H9 (cell line): Measurements from ENCODE around the gene ATP6V1C2. TPM values are rescaled to one million over a fixed set of nuclear protein-coding genes. Genes with fewer than 3 reads are reported as not detected.

Experiments used
- DNase-seq: peaks from one replicate; pipeline ENCODE4 v3.0.0-alpha.2; 2017
- H2AFZ ChIP-seq: one replicate; pipeline ENCODE4 v1.6.1; 2013; ENCODE audit warnings: mild to moderate bottlenecking, low read length, control low read depth, moderate library complexity
- H2AK5ac ChIP-seq: 2 replicates; pipeline ENCODE4 v1.6.1; 2013; ENCODE audit warnings: low read length, control low read depth, mixed read lengths; ENCODE audit not compliant: insufficient read length
- H2BK120ac ChIP-seq: one replicate; pipeline ENCODE4 v1.6.1; 2013; ENCODE audit warnings: low read depth, mild to moderate bottlenecking, low read length, control low read depth, inconsistent platforms; ENCODE audit not compliant: poor library complexity, severe bottlenecking
- H2BK12ac ChIP-seq: 2 replicates; pipeline ENCODE4 v1.6.1; 2013; ENCODE audit warnings: low read length, control low read depth, mixed read lengths, low read depth; ENCODE audit not compliant: insufficient read length
- H2BK15ac ChIP-seq: 2 replicates; pipeline ENCODE4 v1.6.1; 2013; ENCODE audit warnings: low read depth, low read length, control low read depth
- H2BK20ac ChIP-seq: one replicate; pipeline ENCODE4 v1.6.1; 2013; ENCODE audit warnings: low read depth, mild to moderate bottlenecking, low read length, control low read depth, inconsistent platforms; ENCODE audit not compliant: poor library complexity, severe bottlenecking
- H2BK5ac ChIP-seq: 2 replicates; pipeline ENCODE4 v1.6.1; 2013; ENCODE audit warnings: low read length, control low read depth, mixed read lengths; ENCODE audit not compliant: insufficient read length
- H3K14ac ChIP-seq: 2 replicates; pipeline ENCODE4 v1.6.1; 2013; ENCODE audit warnings: low read length, control low read depth; ENCODE audit not compliant: insufficient read depth
- H3K18ac ChIP-seq: 2 replicates; pipeline ENCODE4 v1.6.1; 2013; ENCODE audit warnings: low read depth, mild to moderate bottlenecking, mixed read lengths, low read length, control low read depth; ENCODE audit not compliant: insufficient read length
- H3K23ac ChIP-seq: 2 replicates; pipeline ENCODE4 v1.6.1; 2013; ENCODE audit warnings: low read length, control low read depth, mixed read lengths, low read depth; ENCODE audit not compliant: insufficient read length
- H3K23me2 ChIP-seq: 2 replicates; pipeline ENCODE4 v1.6.1; 2013; ENCODE audit warnings: low read depth, mild to moderate bottlenecking, mixed read lengths, low read length, control low read depth; ENCODE audit not compliant: insufficient read length, poor library complexity, severe bottlenecking
- H3K27ac ChIP-seq: 2 replicates; pipeline ENCODE4 v1.5.1; 2013; ENCODE audit warnings: low read length, control low read depth, mixed read lengths, low read depth; ENCODE audit not compliant: insufficient read length
- H3K27me3 ChIP-seq: 2 replicates; pipeline ENCODE4 v1.6.1; 2013; ENCODE audit warnings: low read length, control low read depth, inconsistent platforms; ENCODE audit not compliant: insufficient read depth
- H3K4ac ChIP-seq: 2 replicates; pipeline ENCODE4 v1.6.1; 2013; ENCODE audit warnings: low read depth, mild to moderate bottlenecking, control low read depth, inconsistent platforms, low read length, moderate library complexity
- H3K4me1 ChIP-seq: 2 replicates; pipeline ENCODE4 v1.6.1; 2013; ENCODE audit warnings: low read length, control low read depth, inconsistent platforms; ENCODE audit not compliant: insufficient read depth
- H3K4me2 ChIP-seq: 2 replicates; pipeline ENCODE4 v1.6.1; 2013; ENCODE audit warnings: low read length, control low read depth, mixed read lengths; ENCODE audit not compliant: insufficient read length, insufficient read depth
- H3K56ac ChIP-seq: 2 replicates; pipeline ENCODE4 v1.6.1; 2013; ENCODE audit warnings: low read depth, mild to moderate bottlenecking, mixed read lengths, low read length, control low read depth; ENCODE audit not compliant: insufficient read length
- H3K79me1 ChIP-seq: 2 replicates; pipeline ENCODE4 v1.6.1; 2013; ENCODE audit warnings: low read depth, mild to moderate bottlenecking, moderate library complexity, low read length, control low read depth, inconsistent platforms; ENCODE audit not compliant: insufficient read depth, poor library complexity, severe bottlenecking
- H3K79me2 ChIP-seq: 2 replicates; pipeline ENCODE4 v1.6.1; 2013; ENCODE audit warnings: low read length, control low read depth, inconsistent platforms; ENCODE audit not compliant: insufficient read depth
- H3K9ac ChIP-seq: 2 replicates; pipeline ENCODE4 v1.6.1; 2013; ENCODE audit warnings: low read length, control low read depth, mixed read lengths; ENCODE audit not compliant: insufficient read length; ENCODE audit errors: extremely low read depth
- H3K9me3 ChIP-seq: one replicate; pipeline ENCODE4 v1.6.1; 2013; ENCODE audit warnings: low read depth, low read length, inconsistent platforms; ENCODE audit not compliant: control insufficient read depth
- H3T11ph ChIP-seq: one replicate; pipeline ENCODE4 v1.6.1; 2013; ENCODE audit warnings: mild to moderate bottlenecking, low read length, control low read depth, inconsistent platforms
- H4K20me1 ChIP-seq: one replicate; pipeline ENCODE4 v1.6.1; 2013; ENCODE audit not compliant: control insufficient read depth, insufficient read length, insufficient read depth
- H4K5ac ChIP-seq: 2 replicates; pipeline ENCODE4 v1.6.1; 2013; ENCODE audit warnings: low read depth, mild to moderate bottlenecking, mixed read lengths, low read length, control low read depth; ENCODE audit not compliant: insufficient read length
- H4K8ac ChIP-seq: replicated peaks from 2 replicates; pipeline ENCODE4 v1.6.1; 2013; ENCODE audit warnings: low read length, control low read depth, mixed read lengths, low read depth; ENCODE audit not compliant: insufficient read length
- H4K91ac ChIP-seq: 2 replicates; pipeline ENCODE4 v1.6.1; 2013; ENCODE audit warnings: low read depth, mild to moderate bottlenecking, moderate library complexity, mixed read lengths, low read length, control low read depth; ENCODE audit not compliant: insufficient read length
- H3K27ac Mint-ChIP-seq, 3 experiments: 2 replicates in 2 of 3; 3 replicates in 1 of 3; pipeline ENCODE4 v1.8.0; 2020 to 2021; ENCODE audit warnings: mixed read lengths in 3 of 3, mild to moderate bottlenecking in 1 of 3, moderate library complexity in 1 of 3
- H3K27me3 Mint-ChIP-seq: 2 replicates; pipeline ENCODE4 v1.8.0; 2021; ENCODE audit warnings: low read depth, mild to moderate bottlenecking, moderate library complexity, mixed read lengths
- H3K36me3 Mint-ChIP-seq, 3 experiments: 2 replicates in 2 of 3; 3 replicates in 1 of 3; pipeline ENCODE4 v1.8.0; 2020 to 2021; ENCODE audit warnings: low read depth in 3 of 3, mixed read lengths in 3 of 3; ENCODE audit not compliant: insufficient read depth in 1 of 3
- H3K4me1 Mint-ChIP-seq, 2 experiments: 2 replicates each; pipeline ENCODE4 v1.8.0; 2020; ENCODE audit warnings: mixed read lengths in 2 of 2
- H3K4me3 Mint-ChIP-seq, 2 experiments: 2 replicates in 1 of 2; 3 replicates in 1 of 2; pipeline ENCODE4 v1.8.0; 2020 to 2021; ENCODE audit warnings: mild to moderate bottlenecking in 2 of 2, mixed read lengths in 2 of 2, moderate library complexity in 1 of 2
- H3K9me3 Mint-ChIP-seq, 2 experiments: 2 replicates in 1 of 2; 3 replicates in 1 of 2; pipeline ENCODE4 v1.8.0; 2020; ENCODE audit warnings: mild to moderate bottlenecking in 2 of 2, mixed read lengths in 2 of 2, moderate library complexity in 1 of 2
- CTCF ChIP-seq: fragments of 200-600 bp; sonication (generic); conservative IDR thresholded peaks from 3 replicates; pipeline ENCODE4 v1.8.0; 2021; ENCODE audit warnings: antibody characterized with exemption, mild to moderate bottlenecking
- WGBS: extraction: QIAGEN DNeasy Blood & Tissue Kit; methylation state at CpG from one replicate; pipeline ENCODE4 v1.1.7; 2013; ENCODE audit warnings: missing lambda C conversion rate, low lambda C conversion rate, mixed read lengths; ENCODE audit not compliant: insufficient read length; ENCODE audit errors: extremely low coverage; 5-methylcytosine and 5-hydroxymethylcytosine counted together
- total RNA-seq: library from RNA; stranded (reverse); gene quantifications from 2 replicates; pipeline ENCODE4 v1.2.1, GENCODE V29; 2021

ATP6V1C2 gene
- total RNA-seq, 1 experiment from 2014 or later = 1.2 TPM

- H3K36me3 Mint-ChIP-seq = no peaks in the 10 kb centered on the region
- WGBS = no CpG with 5 or more reads among the region's 11 CpGs
These were observed 106.9 kb downstream of the ATP6V1C2 start for GRCh38 chr2:10828346-10828745.

More at GRCh38 chr2:10828346-10828745, 106.9 kb downstream of the ATP6V1C2 start:
- no peak overlapping the region for H3K27ac ChIP-seq
- no peak overlapping the region for H4K8ac ChIP-seq
- no peak overlapping the region for H4K5ac ChIP-seq
- no peak overlapping the region for H3T11ph ChIP-seq
- no peaks in the 10 kb centered on the region for H3K27me3 ChIP-seq
- H4K91ac ChIP-seq = no peak overlapping the region
- H3K4ac ChIP-seq = no peak overlapping the region
- no peaks in the 10 kb centered on the region for H3K79me1 ChIP-seq
- no peak overlapping the region for H3K4me2 ChIP-seq
- H4K20me1 ChIP-seq = no peaks in the 10 kb centered on the region
- no peaks in the 10 kb centered on the region; the same call in 1 of the 2 replicates for H3K4me1 ChIP-seq
- no peak overlapping the region for H2AFZ ChIP-seq
- no peak overlapping the region for H2AK5ac ChIP-seq
- no peak overlapping the region for H2BK20ac ChIP-seq
- no peaks in the 10 kb centered on the region for H3K79me2 ChIP-seq
- H2BK120ac ChIP-seq = no peak overlapping the region
- TF ChIP-seq CTCF = no peak
- H3K23me2 ChIP-seq = no peaks in the 10 kb centered on the region
- H3K9ac ChIP-seq = no peak overlapping the region
- peaks cover 12 to 14% of the 10 kb centered on the region in 2 experiments for H3K4me1 Mint-ChIP-seq
- H3K9me3 ChIP-seq = no peaks in the 10 kb centered on the region
- H3K9me3 Mint-ChIP-seq = no peaks in the 10 kb centered on the region
- no peak overlapping the region for H3K18ac ChIP-seq
- H3K27me3 Mint-ChIP-seq = peaks cover 35% of the 10 kb centered on the region
- no peak overlapping the region for H2BK15ac ChIP-seq
- DNase-seq = no peak
- H3K23ac ChIP-seq = no peak overlapping the region
- H3K14ac ChIP-seq = no peak overlapping the region
- H2BK12ac ChIP-seq = no peak overlapping the region
- H3K27ac Mint-ChIP-seq = no peak overlapping the region
- H3K56ac ChIP-seq = no peak overlapping the region
- H3K4me3 Mint-ChIP-seq = no peak overlapping the region
- H2BK5ac ChIP-seq = no peak overlapping the region
